ENCODE results near the gene SEMA3B. TPM values are rescaled to one million over a fixed set of nuclear protein-coding genes. Genes with fewer than 3 reads are reported as not detected.
A peak's percentile ranks its signal among the peaks of the same experiment; 100 is the strongest.

The SEMA3B gene
- total and polyA plus RNA-seq, 9 of the 15 experiments (the other 6 are each of a cell fraction or from before 2014, with no cell fraction given): 0.03 to 1.8 (median 0.55) TPM; not detected in 1

DNA sequence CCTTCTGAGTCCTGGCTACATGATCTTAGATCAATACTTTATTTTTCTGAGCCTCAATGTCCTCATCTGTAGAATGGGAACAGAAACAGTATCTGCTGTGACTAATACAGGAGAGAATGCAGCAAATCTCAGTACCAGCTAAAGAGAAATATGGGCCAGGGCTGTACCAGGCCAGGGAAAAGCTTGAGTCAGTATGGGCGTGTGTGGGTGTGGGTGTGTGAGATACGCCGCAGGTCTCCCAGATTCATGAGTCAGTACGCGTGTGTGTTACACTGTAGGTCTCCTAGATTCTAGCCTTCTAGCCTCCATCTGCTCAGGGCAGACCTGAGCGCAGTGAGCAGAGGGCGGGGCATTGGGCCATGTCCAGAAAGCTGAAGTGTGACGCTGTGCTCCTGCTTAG lies 17.7 kb upstream of the SEMA3B start (continued):
- no peak for TF ChIP-seq E2F3 (CRISPR knock-in tag; IDR thresholded peaks at IDR 0.05)
- TF ChIP-seq FOSL1 (tag; conservative IDR thresholded peaks at IDR 0.05): peak; percentile 73
- TF ChIP-seq ZNF274 (IDR thresholded peaks at IDR 0.05; ENCODE audit: borderline replicate concordance, low read depth, low read length): no peak
- no peak for TF ChIP-seq KAT2B (IDR thresholded peaks at IDR 0.05; ENCODE audit: low read depth, low read length)
- TF ChIP-seq, protein P1, sequence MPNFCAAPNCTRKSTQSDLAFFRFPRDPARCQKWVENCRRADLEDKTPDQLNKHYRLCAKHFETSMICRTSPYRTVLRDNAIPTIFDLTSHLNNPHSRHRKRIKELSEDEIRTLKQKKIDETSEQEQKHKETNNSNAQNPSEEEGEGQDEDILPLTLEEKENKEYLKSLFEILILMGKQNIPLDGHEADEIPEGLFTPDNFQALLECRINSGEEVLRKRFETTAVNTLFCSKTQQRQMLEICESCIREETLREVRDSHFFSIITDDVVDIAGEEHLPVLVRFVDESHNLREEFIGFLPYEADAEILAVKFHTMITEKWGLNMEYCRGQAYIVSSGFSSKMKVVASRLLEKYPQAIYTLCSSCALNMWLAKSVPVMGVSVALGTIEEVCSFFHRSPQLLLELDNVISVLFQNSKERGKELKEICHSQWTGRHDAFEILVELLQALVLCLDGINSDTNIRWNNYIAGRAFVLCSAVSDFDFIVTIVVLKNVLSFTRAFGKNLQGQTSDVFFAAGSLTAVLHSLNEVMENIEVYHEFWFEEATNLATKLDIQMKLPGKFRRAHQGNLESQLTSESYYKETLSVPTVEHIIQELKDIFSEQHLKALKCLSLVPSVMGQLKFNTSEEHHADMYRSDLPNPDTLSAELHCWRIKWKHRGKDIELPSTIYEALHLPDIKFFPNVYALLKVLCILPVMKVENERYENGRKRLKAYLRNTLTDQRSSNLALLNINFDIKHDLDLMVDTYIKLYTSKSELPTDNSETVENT (CRISPR knock-in tag; IDR thresholded peaks at IDR 0.05): no peak
- TF ChIP-seq SUPT5H (IDR thresholded peaks at IDR 0.05): no peak
- TF ChIP-seq HDGF (IDR thresholded peaks at IDR 0.05): no peak
- no peak for TF ChIP-seq POLR2AphosphoS5 (IDR thresholded peaks at IDR 0.05; ENCODE audit: control insufficient read depth, insufficient read depth, low read depth, low read length)
- no peak for TF ChIP-seq SLC30A9 (CRISPR knock-in tag; IDR thresholded peaks at IDR 0.05)
- TF ChIP-seq SMARCC2 (IDR thresholded peaks at IDR 0.05; ENCODE audit: low read depth): no peak
- no peak for TF ChIP-seq HNRNPLL (IDR thresholded peaks at IDR 0.05; ENCODE audit: low read depth, low read length, poor library complexity, severe bottlenecking)
- TF ChIP-seq, protein P2, sequence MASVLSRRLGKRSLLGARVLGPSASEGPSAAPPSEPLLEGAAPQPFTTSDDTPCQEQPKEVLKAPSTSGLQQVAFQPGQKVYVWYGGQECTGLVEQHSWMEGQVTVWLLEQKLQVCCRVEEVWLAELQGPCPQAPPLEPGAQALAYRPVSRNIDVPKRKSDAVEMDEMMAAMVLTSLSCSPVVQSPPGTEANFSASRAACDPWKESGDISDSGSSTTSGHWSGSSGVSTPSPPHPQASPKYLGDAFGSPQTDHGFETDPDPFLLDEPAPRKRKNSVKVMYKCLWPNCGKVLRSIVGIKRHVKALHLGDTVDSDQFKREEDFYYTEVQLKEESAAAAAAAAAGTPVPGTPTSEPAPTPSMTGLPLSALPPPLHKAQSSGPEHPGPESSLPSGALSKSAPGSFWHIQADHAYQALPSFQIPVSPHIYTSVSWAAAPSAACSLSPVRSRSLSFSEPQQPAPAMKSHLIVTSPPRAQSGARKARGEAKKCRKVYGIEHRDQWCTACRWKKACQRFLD (CRISPR knock-in tag; IDR thresholded peaks at IDR 0.05): no peak
- no peak for TF ChIP-seq BRD9 (IDR thresholded peaks at IDR 0.05; ENCODE audit: low read depth, partially characterized antibody)
- TF ChIP-seq MECOM (CRISPR knock-in tag; IDR thresholded peaks at IDR 0.05): no peak
- TF ChIP-seq, protein P3, sequence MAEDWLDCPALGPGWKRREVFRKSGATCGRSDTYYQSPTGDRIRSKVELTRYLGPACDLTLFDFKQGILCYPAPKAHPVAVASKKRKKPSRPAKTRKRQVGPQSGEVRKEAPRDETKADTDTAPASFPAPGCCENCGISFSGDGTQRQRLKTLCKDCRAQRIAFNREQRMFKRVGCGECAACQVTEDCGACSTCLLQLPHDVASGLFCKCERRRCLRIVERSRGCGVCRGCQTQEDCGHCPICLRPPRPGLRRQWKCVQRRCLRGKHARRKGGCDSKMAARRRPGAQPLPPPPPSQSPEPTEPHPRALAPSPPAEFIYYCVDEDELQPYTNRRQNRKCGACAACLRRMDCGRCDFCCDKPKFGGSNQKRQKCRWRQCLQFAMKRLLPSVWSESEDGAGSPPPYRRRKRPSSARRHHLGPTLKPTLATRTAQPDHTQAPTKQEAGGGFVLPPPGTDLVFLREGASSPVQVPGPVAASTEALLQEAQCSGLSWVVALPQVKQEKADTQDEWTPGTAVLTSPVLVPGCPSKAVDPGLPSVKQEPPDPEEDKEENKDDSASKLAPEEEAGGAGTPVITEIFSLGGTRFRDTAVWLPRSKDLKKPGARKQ (CRISPR knock-in tag; IDR thresholded peaks at IDR 0.05): no peak
- no peak for TF ChIP-seq CBX3 (IDR thresholded peaks at IDR 0.05; ENCODE audit: borderline replicate concordance in 1 of 2, low read length in 2 of 2)
- TF ChIP-seq FOXK2 (conservative IDR thresholded peaks at IDR 0.05 in 1 of 2, IDR thresholded peaks at IDR 0.05 in 1 of 2; ENCODE audit: low read depth in 2 of 2): no peak
- peak; percentile 19 to 72; a peak in 3 of 4 replicates for TF ChIP-seq RCOR1 (IDR thresholded peaks at IDR 0.05; ENCODE audit: borderline replicate concordance in 1 of 2, low read depth in 2 of 2, low read length in 2 of 2)
- no peak for TF ChIP-seq SRF (CRISPR knock-in tag; IDR thresholded peaks at IDR 0.05)
- no peak for TF ChIP-seq NCOA6 (IDR thresholded peaks at IDR 0.05)
- no peak for TF ChIP-seq CHAMP1 (IDR thresholded peaks at IDR 0.05)
